Measurements from ENCODE around the gene KRTAP12-4.

Gene KRTAP12-4

GRCh38 chr21:44617071-44617501, 37.4 kb downstream of the KRTAP12-4 start:
- Histone ChIP-seq H3K4me1 (no peaks in the 10 kb centered on the region), H3K36me3 (no peaks in the 10 kb centered on the region), H3K9me3 (peaks cover 0 to 5% (median 0%) of the 10 kb centered on the region in 3 donors), H3K27me3 (peaks cover 0 to 40% of the 10 kb centered on the region in 2 donors), H3K4me3 (no peak overlapping the region), H3K27ac (no peak overlapping the region)
- no peak for DNase-seq
- TF ChIP-seq CTCF (IDR thresholded peaks at IDR 0.05) = no peak
- intact Hi-C loops (cut with DNase I; ENCODE audit: low total_unique reads) = no loop called here

DNA sequence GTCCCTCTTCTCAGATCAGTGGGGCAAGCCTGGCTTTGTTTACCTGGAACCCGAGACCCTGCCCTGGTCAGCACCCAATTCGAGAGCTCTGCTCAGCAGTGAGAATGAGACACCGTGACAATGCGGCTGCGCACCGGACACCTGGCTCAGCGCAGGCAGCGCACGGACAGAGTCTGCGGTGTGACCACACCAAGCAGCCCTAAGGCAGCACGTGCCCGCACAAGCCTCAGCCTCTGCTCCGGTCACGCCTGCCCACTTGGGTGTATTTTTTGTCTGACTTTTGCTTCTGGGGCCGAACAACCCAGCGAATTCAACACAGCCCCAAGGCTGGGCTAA, 37.9 kb downstream of the KRTAP12-4 start:
- no peaks in the 10 kb centered on the region for H3K36me3 ChIP-seq
- TF ChIP-seq CTCF (IDR thresholded peaks at IDR 0.05) = no peak
- intact Hi-C loops (cut with DNase I; ENCODE audit: low total_unique reads) = no loop called here
- no peak overlapping the region for H3K4me3 ChIP-seq
- DNase-seq = no peak
- H3K27ac ChIP-seq = no peak overlapping the region
- peaks cover 0 to 10% (median 3%) of the 10 kb centered on the region in 3 donors for H3K9me3 ChIP-seq
- H3K27me3 ChIP-seq = peaks cover 0 to 41% of the 10 kb centered on the region in 2 donors
- H3K4me1 ChIP-seq = no peaks in the 10 kb centered on the region

- no peak overlapping the region for H3K27ac ChIP-seq
- no peak overlapping the region for H3K4me3 ChIP-seq
- no peaks in the 10 kb centered on the region for H3K36me3 ChIP-seq
- no peak for TF ChIP-seq CTCF (IDR thresholded peaks at IDR 0.05)
- peaks cover 0 to 41% of the 10 kb centered on the region in 2 donors for H3K27me3 ChIP-seq
- intact Hi-C loops (cut with DNase I; ENCODE audit: low total_unique reads) = no loop called here
- DNase-seq = no peak
- H3K4me1 ChIP-seq = no peaks in the 10 kb centered on the region
- peaks cover 0 to 13% (median 6%) of the 10 kb centered on the region in 3 donors for H3K9me3 ChIP-seq
Observed at GRCh38 chr21:44615911-44616590, 38.4 kb downstream of the KRTAP12-4 start.

DNA sequence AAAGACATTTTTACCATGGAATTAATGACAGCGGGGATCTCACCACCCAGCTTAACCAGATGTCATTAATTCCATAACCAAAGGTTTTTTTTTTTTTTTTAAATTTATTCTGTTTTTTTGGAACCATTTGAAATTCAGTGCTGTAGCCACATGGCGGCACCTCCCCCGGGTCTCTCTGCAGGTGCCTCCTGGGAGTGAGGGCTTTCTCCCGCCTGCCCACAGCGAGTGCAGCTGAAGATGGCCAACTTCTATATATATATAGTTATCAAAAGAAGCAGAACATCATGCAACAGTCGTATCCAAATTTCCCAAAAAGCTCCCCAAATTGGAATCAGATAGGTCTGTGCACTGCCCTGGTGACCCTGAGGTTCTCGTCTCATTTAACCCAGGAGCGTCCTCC, 39.0 kb downstream of the KRTAP12-4 start:
- H3K27me3 ChIP-seq = peaks cover 0 to 41% of the 10 kb centered on the region in 2 donors
- intact Hi-C loops (cut with DNase I; ENCODE audit: low total_unique reads) = no loop called here
- no peaks in the 10 kb centered on the region for H3K36me3 ChIP-seq
- no peak overlapping the region for H3K4me3 ChIP-seq
- no peak overlapping the region for H3K27ac ChIP-seq
- no peaks in the 10 kb centered on the region for H3K4me1 ChIP-seq
- H3K9me3 ChIP-seq = peaks cover 0 to 15% (median 8%) of the 10 kb centered on the region in 3 donors
- no peak for DNase-seq
- TF ChIP-seq CTCF (IDR thresholded peaks at IDR 0.05) = no peak

GRCh38 chr21:44614961-44615391, 39.5 kb downstream of the KRTAP12-4 start:
- Histone ChIP-seq H3K4me3 (no peak overlapping the region), H3K27ac (no peak overlapping the region), H3K36me3 (no peaks in the 10 kb centered on the region), H3K4me1 (no peaks in the 10 kb centered on the region), H3K9me3 (peaks cover 0 to 20% (median 13%) of the 10 kb centered on the region in 3 donors), H3K27me3 (peaks cover 0 to 41% of the 10 kb centered on the region in 2 donors)
- no peak for TF ChIP-seq CTCF (IDR thresholded peaks at IDR 0.05)
- DNase-seq = no peak
- intact Hi-C loops (cut with DNase I; ENCODE audit: low total_unique reads) = no loop called here

Measured in tibial artery (tissue), 4 donors.